GM12874 (cell line): ENCODE data around the gene ALAS1.

Experiments
- TF ChIP-seq, protein P1 (sequence below): IDR thresholded peaks from 2 replicates; pipeline ENCODE4 v1.5.1; 2011; ENCODE audit warnings: low read depth, mild to moderate bottlenecking, control low read depth, low read length, moderate library complexity; ENCODE audit not compliant: insufficient read depth

The ALAS1 gene

DNA sequence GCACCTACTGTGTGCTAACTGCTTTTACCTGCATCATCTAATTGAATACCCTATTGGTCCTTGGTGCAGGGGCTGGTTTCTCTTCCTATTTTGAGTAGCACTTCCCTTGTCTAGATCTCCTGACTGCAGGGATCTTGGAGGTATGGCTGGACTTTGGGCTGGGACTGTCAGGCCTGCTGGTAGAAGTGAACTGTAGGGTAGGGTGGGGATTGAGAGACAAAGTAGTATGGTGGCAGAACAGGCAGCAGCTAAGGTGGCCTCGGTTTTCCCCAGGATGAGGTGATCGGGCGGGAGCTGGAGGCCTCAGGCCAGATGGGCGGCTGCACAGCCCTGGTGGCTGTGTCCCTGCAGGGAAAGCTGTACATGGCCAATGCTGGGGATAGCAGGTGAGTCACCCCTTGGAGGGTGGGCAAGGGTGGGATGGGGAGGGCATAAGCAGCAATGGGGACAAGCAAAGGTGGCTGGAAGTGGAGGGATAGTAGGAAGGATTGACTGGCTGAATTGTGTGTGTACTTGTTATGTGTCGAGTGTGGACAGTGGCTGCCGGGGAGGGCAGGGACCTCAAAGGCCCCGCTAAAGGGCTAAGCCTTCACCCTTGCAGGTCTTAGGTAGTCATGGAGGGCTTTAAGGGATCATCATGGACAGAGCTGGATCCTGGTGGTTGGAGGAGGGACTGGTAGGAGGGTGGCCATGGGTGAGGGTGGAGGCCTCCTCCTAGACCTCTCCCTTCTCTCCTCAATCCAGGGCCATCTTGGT is 49.6 kb downstream of the ALAS1 start:
- TF ChIP-seq, protein P1, sequence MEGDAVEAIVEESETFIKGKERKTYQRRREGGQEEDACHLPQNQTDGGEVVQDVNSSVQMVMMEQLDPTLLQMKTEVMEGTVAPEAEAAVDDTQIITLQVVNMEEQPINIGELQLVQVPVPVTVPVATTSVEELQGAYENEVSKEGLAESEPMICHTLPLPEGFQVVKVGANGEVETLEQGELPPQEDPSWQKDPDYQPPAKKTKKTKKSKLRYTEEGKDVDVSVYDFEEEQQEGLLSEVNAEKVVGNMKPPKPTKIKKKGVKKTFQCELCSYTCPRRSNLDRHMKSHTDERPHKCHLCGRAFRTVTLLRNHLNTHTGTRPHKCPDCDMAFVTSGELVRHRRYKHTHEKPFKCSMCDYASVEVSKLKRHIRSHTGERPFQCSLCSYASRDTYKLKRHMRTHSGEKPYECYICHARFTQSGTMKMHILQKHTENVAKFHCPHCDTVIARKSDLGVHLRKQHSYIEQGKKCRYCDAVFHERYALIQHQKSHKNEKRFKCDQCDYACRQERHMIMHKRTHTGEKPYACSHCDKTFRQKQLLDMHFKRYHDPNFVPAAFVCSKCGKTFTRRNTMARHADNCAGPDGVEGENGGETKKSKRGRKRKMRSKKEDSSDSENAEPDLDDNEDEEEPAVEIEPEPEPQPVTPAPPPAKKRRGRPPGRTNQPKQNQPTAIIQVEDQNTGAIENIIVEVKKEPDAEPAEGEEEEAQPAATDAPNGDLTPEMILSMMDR = no peak

GRCh38 chr3:52248165-52248541 is 50.2 kb downstream of the ALAS1 start:
- TF ChIP-seq, protein P1 = no peak

- TF ChIP-seq, protein P1 = no peak
These were observed 51.0 kb downstream of the ALAS1 start for GRCh38 chr3:52248816-52249547.

GRCh38 chr3:52249683-52250082 is 51.7 kb downstream of the ALAS1 start:
- TF ChIP-seq, protein P1 = no peak

DNA sequence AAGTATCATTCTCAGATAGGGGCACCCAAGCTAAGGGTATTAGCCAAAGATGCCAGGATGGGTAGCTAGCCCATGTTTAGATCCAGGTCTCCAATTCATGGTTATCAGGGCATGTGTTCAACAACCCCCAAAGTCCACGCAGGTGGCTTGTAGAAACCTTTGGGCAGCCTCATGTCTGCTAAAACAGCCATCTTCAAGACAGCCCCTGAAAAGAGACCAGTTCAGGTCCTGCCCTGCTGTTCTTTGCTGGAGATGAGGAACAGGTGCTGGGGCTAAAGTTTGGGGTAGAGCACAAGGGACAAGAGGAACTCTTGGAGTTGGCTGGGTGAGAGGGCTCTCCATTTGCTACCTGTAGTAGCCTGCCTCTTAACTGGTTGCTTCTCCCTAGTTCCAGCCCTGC is 52.2 kb downstream of the ALAS1 start:
- TF ChIP-seq, protein P1 = no peak

DNA sequence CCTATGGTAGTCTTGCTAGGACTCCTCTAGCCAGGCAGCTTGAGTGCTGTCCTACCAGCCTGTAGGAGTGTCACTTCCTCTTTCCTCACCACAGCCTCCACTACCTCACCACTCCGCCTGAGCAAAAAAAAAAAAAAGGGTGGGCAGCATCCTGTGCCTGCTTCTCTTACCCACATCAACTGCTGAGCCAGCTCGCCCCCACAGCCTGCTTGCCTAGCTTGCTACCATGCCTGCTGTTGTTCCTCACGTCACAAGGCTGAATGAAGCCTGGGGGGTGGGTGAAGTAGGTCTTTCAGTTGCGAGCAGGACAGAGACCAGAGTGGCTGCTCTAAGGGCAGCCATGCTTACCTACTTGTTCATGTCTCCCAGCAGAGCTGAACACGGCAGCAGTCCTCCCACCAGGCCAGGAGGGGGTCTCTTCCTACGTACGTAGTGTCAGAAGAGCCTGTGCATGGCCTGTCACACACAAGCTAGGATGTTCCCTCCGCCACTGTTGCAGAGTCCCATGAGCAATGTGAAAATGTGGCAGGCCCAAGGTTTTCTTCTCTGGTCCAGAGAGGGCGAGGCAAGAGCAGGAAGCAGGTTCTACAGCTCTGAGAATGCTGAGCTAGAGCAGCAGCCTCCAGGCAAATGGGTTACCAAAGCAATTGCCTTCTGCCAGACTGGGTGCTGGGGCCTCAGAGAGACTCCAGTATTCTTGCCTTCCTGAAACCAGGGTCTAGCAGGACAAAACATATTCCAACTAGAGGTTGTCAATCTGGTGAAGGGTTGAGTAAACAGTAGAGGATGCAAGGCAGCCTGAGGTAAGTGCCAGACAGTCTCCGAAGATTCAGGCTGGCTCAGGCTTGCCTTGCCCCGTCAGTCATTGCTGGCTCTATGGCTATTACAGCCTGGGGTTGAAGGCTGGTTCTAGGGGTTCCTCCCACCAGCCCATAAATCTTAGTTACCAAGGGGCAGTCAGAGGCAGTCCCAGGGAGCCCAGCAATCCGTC is 55.6 kb downstream of the ALAS1 start:
- TF ChIP-seq, protein P1 = no peak

- TF ChIP-seq, protein P1 = no peak
These were observed 56.6 kb downstream of the ALAS1 start for GRCh38 chr3:52254608-52255007.
